ENCODE results near the gene NOS3. TPM values are rescaled to one million over a fixed set of nuclear protein-coding genes. Genes with fewer than 3 reads are reported as not detected.

The NOS3 gene
- polyA plus RNA-seq, 1 of the 3 experiments (the other 2 are of a cell fraction) = 0.41 TPM

DNA sequence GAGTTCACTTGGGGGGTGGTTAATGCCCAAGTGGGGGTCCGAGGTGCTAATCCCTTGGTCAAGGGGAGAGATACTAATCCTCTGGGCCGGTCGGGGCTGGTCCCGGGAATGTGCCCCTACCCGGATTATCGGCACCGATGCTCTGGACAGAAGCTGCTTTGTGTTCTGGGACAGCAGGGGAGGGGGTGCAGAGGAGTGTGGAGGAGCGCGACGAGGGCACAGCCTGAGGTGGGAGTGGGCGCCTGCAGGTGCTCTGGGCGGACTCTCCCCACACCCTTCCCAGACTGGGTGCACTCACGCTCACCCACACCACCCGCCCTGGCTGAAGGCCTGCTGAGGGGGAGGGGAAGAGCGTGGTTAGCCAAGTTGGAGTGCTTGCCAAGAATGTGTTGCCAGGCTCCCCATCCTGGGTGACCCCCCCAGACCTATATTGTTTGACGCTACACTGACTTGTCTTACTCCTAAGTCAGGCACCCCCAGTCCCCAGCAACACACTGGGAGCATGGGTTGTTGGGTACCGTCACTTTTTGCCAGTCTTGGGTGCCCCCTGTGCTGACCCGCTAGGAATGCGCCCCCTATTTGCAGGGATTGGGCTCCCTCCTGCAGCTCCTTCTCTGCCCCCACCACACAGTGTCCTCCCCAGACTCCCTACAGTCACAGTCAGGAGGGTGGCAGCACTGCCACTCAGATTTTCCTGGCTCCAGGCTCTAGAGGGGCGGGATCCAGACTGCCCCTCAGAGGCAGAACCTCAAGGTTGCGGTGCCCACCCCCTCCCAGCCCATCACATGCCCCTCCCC, 69.8 kb downstream of the NOS3 start (continued):
- TF ChIP-seq POLR2AphosphoS5 (IDR thresholded peaks at IDR 0.05; ENCODE audit: low read depth, low read length) = peak; percentile 31; the same call in 1 of the 2 replicates

GRCh38 chr7:151061213-151062110, 70.6 kb downstream of the NOS3 start:
- H3K9ac ChIP-seq = peak overlapping the region; percentile 84; the same call in 1 of the 2 replicates
- DNase-seq = no peak
- H4K20me1 ChIP-seq (ENCODE audit: insufficient read depth) = peaks cover 40% of the 10 kb centered on the region
- H2AFZ ChIP-seq (ENCODE audit: low read depth) = no peak overlapping the region
- H3K36me3 ChIP-seq (replicated peaks in 1 of 2; ENCODE audit: control insufficient read depth in 1 of 2, insufficient read depth in 2 of 2, low read length in 1 of 2) = peaks cover 24 to 36% of the 10 kb centered on the region in 2 experiments
- H3K4me1 ChIP-seq (ENCODE audit: control insufficient read depth in 1 of 2, insufficient read depth in 2 of 2, low read depth in 1 of 2, low read length in 1 of 2) = peaks cover 28 to 41% of the 10 kb centered on the region in 2 experiments
- H3K27ac ChIP-seq (ENCODE audit: low read depth in 2 of 2, low read length in 1 of 2) = peak overlapping the region; percentile 95 to 99; a peak in 3 of 4 replicates
- no peaks in the 10 kb centered on the region for H3K9me3 ChIP-seq
- ChIA-PET POLR2A (interaction anchor here (1.2 to 1.5 kb wide), 3 partner anchors 19 to 52 kb away, joined by 5 to 7 read pairs (median 5); partner anchors contain the start of genes ABCB8 and FASTK), CTCF (interaction anchor here (1.0 to 12.2 kb wide), 14 partner anchors 11 to 182 kb away, joined by 3 to 126 read pairs (median 6); partner anchors contain the start of genes FASTK and TMUB1)
- H3K79me2 ChIP-seq (ENCODE audit: insufficient read depth) = peaks cover 73% of the 10 kb centered on the region
- 71% methylated on average over 32 of the region's 33 CpGs for whole genome bisulfite sequencing (ENCODE audit: low lambda C conversion rate)
- peak overlapping the region; percentile 66 to 99 for H3K4me3 ChIP-seq (ENCODE audit: low read depth in 2 of 2, low read length in 1 of 2)
- H3K4me2 ChIP-seq = peak overlapping the region; percentile 85
- H3F3A ChIP-seq (replicated peaks; ENCODE audit: insufficient read depth) = no peaks in the 10 kb centered on the region
- H3K27me3 ChIP-seq (ENCODE audit: insufficient read depth) = no peaks in the 10 kb centered on the region
- no peaks in the 10 kb centered on the region for H3K9me2 ChIP-seq
- TF ChIP-seq TAF1 (IDR thresholded peaks at IDR 0.05; ENCODE audit: borderline replicate concordance, low read depth, low read length) (no peak), FOXJ3 (CRISPR knock-in tag; IDR thresholded peaks at IDR 0.05) (no peak), NFIC (IDR thresholded peaks at IDR 0.05; ENCODE audit: borderline replicate concordance) (no peak), POLR2AphosphoS5 (IDR thresholded peaks at IDR 0.05; ENCODE audit: low read depth, low read length) (no peak), TEAD4 (IDR thresholded peaks at IDR 0.05; ENCODE audit: borderline replicate concordance, insufficient read depth) (no peak), RFX5 (IDR thresholded peaks at IDR 0.05; ENCODE audit: low read length) (no peak), RXRA (IDR thresholded peaks at IDR 0.05; ENCODE audit: borderline replicate concordance, low read depth) (no peak), ELF1 (IDR thresholded peaks at IDR 0.05) (no peak), RAD21 (IDR thresholded peaks at IDR 0.05; ENCODE audit: low read length) (no peak), NRF1 (IDR thresholded peaks at IDR 0.05; ENCODE audit: low read depth, low read length) (no peak), MEF2A (IDR thresholded peaks at IDR 0.05; ENCODE audit: borderline replicate concordance, low read depth) (no peak), USF2 (IDR thresholded peaks at IDR 0.05; ENCODE audit: borderline replicate concordance, low read depth, low read length) (no peak), JUND (IDR thresholded peaks at IDR 0.05) (no peak), CTCF (IDR thresholded peaks at IDR 0.05) (no peak), PBX3 (IDR thresholded peaks at IDR 0.05) (no peak), MXI1 (IDR thresholded peaks at IDR 0.05; ENCODE audit: low read depth, low read length) (no peak), GABPA (IDR thresholded peaks at IDR 0.05; ENCODE audit: low read depth) (no peak)
- TF ChIP-seq, protein P1, sequence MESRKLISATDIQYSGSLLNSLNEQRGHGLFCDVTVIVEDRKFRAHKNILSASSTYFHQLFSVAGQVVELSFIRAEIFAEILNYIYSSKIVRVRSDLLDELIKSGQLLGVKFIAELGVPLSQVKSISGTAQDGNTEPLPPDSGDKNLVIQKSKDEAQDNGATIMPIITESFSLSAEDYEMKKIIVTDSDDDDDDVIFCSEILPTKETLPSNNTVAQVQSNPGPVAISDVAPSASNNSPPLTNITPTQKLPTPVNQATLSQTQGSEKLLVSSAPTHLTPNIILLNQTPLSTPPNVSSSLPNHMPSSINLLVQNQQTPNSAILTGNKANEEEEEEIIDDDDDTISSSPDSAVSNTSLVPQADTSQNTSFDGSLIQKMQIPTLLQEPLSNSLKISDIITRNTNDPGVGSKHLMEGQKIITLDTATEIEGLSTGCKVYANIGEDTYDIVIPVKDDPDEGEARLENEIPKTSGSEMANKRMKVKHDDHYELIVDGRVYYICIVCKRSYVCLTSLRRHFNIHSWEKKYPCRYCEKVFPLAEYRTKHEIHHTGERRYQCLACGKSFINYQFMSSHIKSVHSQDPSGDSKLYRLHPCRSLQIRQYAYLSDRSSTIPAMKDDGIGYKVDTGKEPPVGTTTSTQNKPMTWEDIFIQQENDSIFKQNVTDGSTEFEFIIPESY (IDR thresholded peaks at IDR 0.05; ENCODE audit: borderline replicate concordance, low read depth) = no peak
- TF ChIP-seq, protein P2, sequence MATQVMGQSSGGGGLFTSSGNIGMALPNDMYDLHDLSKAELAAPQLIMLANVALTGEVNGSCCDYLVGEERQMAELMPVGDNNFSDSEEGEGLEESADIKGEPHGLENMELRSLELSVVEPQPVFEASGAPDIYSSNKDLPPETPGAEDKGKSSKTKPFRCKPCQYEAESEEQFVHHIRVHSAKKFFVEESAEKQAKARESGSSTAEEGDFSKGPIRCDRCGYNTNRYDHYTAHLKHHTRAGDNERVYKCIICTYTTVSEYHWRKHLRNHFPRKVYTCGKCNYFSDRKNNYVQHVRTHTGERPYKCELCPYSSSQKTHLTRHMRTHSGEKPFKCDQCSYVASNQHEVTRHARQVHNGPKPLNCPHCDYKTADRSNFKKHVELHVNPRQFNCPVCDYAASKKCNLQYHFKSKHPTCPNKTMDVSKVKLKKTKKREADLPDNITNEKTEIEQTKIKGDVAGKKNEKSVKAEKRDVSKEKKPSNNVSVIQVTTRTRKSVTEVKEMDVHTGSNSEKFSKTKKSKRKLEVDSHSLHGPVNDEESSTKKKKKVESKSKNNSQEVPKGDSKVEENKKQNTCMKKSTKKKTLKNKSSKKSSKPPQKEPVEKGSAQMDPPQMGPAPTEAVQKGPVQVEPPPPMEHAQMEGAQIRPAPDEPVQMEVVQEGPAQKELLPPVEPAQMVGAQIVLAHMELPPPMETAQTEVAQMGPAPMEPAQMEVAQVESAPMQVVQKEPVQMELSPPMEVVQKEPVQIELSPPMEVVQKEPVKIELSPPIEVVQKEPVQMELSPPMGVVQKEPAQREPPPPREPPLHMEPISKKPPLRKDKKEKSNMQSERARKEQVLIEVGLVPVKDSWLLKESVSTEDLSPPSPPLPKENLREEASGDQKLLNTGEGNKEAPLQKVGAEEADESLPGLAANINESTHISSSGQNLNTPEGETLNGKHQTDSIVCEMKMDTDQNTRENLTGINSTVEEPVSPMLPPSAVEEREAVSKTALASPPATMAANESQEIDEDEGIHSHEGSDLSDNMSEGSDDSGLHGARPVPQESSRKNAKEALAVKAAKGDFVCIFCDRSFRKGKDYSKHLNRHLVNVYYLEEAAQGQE (IDR thresholded peaks at IDR 0.05; ENCODE audit: low read depth, low read length) = no peak
